ENCODE measurements around the gene DCUN1D4.
"Not testable (repeated sequence)": the region's sequence is repeated elsewhere in the genome, so short reads cannot be mapped to it uniquely, and the experiment has no call there.

The DCUN1D4 gene

GRCh38 chr4:51895158-51895557 lies 52.2 kb downstream of the DCUN1D4 start:
- no peak for DNase-seq (ENCODE audit: low read depth)

- DNase-seq (ENCODE audit: low read depth) = peak; percentile 25
These were observed 53.0 kb downstream of the DCUN1D4 start for GRCh38 chr4:51895816-51896408.

GRCh38 chr4:51901363-51901762 lies 58.4 kb downstream of the DCUN1D4 start:
- no peak for DNase-seq (ENCODE audit: low read depth)

- no peak for DNase-seq (ENCODE audit: low read depth)
These were observed 63.4 kb downstream of the DCUN1D4 start for GRCh38 chr4:51906167-51906958.

GRCh38 chr4:51907006-51907669 lies 64.2 kb downstream of the DCUN1D4 start:
- no peak for DNase-seq (ENCODE audit: low read depth)

- no peak for DNase-seq (ENCODE audit: low read depth)
These were observed 66.3 kb downstream of the DCUN1D4 start for GRCh38 chr4:51909236-51909703.

- no peak for DNase-seq (ENCODE audit: low read depth)
These were observed 75.3 kb downstream of the DCUN1D4 start for GRCh38 chr4:51918251-51918650.

- DNase-seq (ENCODE audit: low read depth) = no peak
These were observed 80.4 kb downstream of the DCUN1D4 start for GRCh38 chr4:51923343-51923742.

GRCh38 chr4:51925307-51925706 lies 82.4 kb downstream of the DCUN1D4 start:
- DNase-seq (ENCODE audit: low read depth) = no peak

- DNase-seq (ENCODE audit: low read depth) = no peak
These were observed 87.6 kb downstream of the DCUN1D4 start for GRCh38 chr4:51930557-51930956.

GRCh38 chr4:51931461-51931860 lies 88.5 kb downstream of the DCUN1D4 start:
- no peak for DNase-seq (ENCODE audit: low read depth)

GRCh38 chr4:51932261-51932660 lies 89.3 kb downstream of the DCUN1D4 start:
- DNase-seq (ENCODE audit: low read depth) = no peak

- no peak for DNase-seq (ENCODE audit: low read depth)
These were observed 89.7 kb downstream of the DCUN1D4 start for GRCh38 chr4:51932684-51933083.

- DNase-seq (ENCODE audit: low read depth) = not testable (repeated sequence)
These were observed 97.5 kb downstream of the DCUN1D4 start for GRCh38 chr4:51940460-51940859.

GRCh38 chr4:51942108-51942832 lies 99.3 kb downstream of the DCUN1D4 start:
- no peak for DNase-seq (ENCODE audit: low read depth)

- DNase-seq (ENCODE audit: low read depth) = no peak
These were observed 99.9 kb downstream of the DCUN1D4 start for GRCh38 chr4:51942833-51943215.

- DNase-seq (ENCODE audit: low read depth) = no peak
These were observed 100.3 kb downstream of the DCUN1D4 start for GRCh38 chr4:51943221-51943620.

- DNase-seq (ENCODE audit: low read depth) = no peak
These were observed 115.4 kb downstream of the DCUN1D4 start for GRCh38 chr4:51958199-51958968.

- no peak for DNase-seq (ENCODE audit: low read depth)
These were observed 117.5 kb downstream of the DCUN1D4 start for GRCh38 chr4:51960486-51960885.

GRCh38 chr4:51963841-51964517 lies 121.0 kb downstream of the DCUN1D4 start:
- DNase-seq (ENCODE audit: low read depth) = no peak

GRCh38 chr4:51965862-51966261 lies 122.9 kb downstream of the DCUN1D4 start:
- no peak for DNase-seq (ENCODE audit: low read depth)
